ENCODE results near the gene API5.
A peak's percentile ranks its signal among the peaks of the same experiment; 100 is the strongest.

The API5 gene

GRCh38 chr11:43358279-43358800 lies 46.5 kb downstream of the API5 start:
- peak overlapping the region; percentile 97 for H3K4me3 ChIP-seq (ENCODE audit: low read depth, low read length)
- no peak for DNase-seq (ENCODE audit: low read depth)

- DNase-seq (ENCODE audit: low read depth): peak; percentile 66
- H3K4me3 ChIP-seq (ENCODE audit: low read depth, low read length): peak within 1 kb of the TSS; percentile 97
These were observed 47.1 kb downstream of the API5 start, which contains the start of gene TTC17 for GRCh38 chr11:43358801-43359421. Gene TTC17 (plus strand): TSS chr11:43358920. CDS start chr11:43358955, 35 bp downstream.

GRCh38 chr11:43359422-43359818 lies 47.6 kb downstream of the API5 start:
- no peak for DNase-seq (ENCODE audit: low read depth)
- peak overlapping the region; percentile 97 for H3K4me3 ChIP-seq (ENCODE audit: low read depth, low read length)

GRCh38 chr11:43360361-43361032 lies 48.7 kb downstream of the API5 start:
- H3K4me3 ChIP-seq (ENCODE audit: low read depth, low read length): no peak overlapping the region
- DNase-seq (ENCODE audit: low read depth): no peak

GRCh38 chr11:43366677-43367076 lies 54.9 kb downstream of the API5 start:
- no peak for DNase-seq (ENCODE audit: low read depth)
- no peak overlapping the region for H3K4me3 ChIP-seq (ENCODE audit: low read depth, low read length)

GRCh38 chr11:43367382-43368178 lies 55.8 kb downstream of the API5 start:
- no peak for DNase-seq (ENCODE audit: low read depth)
- no peak overlapping the region for H3K4me3 ChIP-seq (ENCODE audit: low read depth, low read length)

- no peak for DNase-seq (ENCODE audit: low read depth)
- no peak overlapping the region for H3K4me3 ChIP-seq (ENCODE audit: low read depth, low read length)
These were observed 64.3 kb downstream of the API5 start for GRCh38 chr11:43376065-43376464.

- peak; percentile 66 for DNase-seq (ENCODE audit: low read depth)
- no peak overlapping the region for H3K4me3 ChIP-seq (ENCODE audit: low read depth, low read length)
These were observed 64.8 kb downstream of the API5 start for GRCh38 chr11:43376594-43376993.

- H3K4me3 ChIP-seq (ENCODE audit: low read depth, low read length): no peak overlapping the region
- no peak for DNase-seq (ENCODE audit: low read depth)
These were observed 65.6 kb downstream of the API5 start for GRCh38 chr11:43377389-43377788.

GRCh38 chr11:43378897-43379296 lies 67.1 kb downstream of the API5 start:
- DNase-seq (ENCODE audit: low read depth): no peak
- no peak overlapping the region for H3K4me3 ChIP-seq (ENCODE audit: low read depth, low read length)

GRCh38 chr11:43381802-43382201 lies 70.0 kb downstream of the API5 start:
- no peak for DNase-seq (ENCODE audit: low read depth)
- no peak overlapping the region for H3K4me3 ChIP-seq (ENCODE audit: low read depth, low read length)

- no peak overlapping the region for H3K4me3 ChIP-seq (ENCODE audit: low read depth, low read length)
- DNase-seq (ENCODE audit: low read depth): no peak
These were observed 70.8 kb downstream of the API5 start for GRCh38 chr11:43382614-43383013.

- DNase-seq (ENCODE audit: low read depth): no peak
- no peak overlapping the region for H3K4me3 ChIP-seq (ENCODE audit: low read depth, low read length)
These were observed 72.6 kb downstream of the API5 start for GRCh38 chr11:43384393-43384792.

- H3K4me3 ChIP-seq (ENCODE audit: low read depth, low read length): no peak overlapping the region
- no peak for DNase-seq (ENCODE audit: low read depth)
These were observed 80.9 kb downstream of the API5 start for GRCh38 chr11:43392713-43393112.

- no peak for DNase-seq (ENCODE audit: low read depth)
- H3K4me3 ChIP-seq (ENCODE audit: low read depth, low read length): no peak overlapping the region
These were observed 82.1 kb downstream of the API5 start for GRCh38 chr11:43393765-43394355.
